Measurements from ENCODE around the gene ST6GAL2.

The ST6GAL2 gene

DNA sequence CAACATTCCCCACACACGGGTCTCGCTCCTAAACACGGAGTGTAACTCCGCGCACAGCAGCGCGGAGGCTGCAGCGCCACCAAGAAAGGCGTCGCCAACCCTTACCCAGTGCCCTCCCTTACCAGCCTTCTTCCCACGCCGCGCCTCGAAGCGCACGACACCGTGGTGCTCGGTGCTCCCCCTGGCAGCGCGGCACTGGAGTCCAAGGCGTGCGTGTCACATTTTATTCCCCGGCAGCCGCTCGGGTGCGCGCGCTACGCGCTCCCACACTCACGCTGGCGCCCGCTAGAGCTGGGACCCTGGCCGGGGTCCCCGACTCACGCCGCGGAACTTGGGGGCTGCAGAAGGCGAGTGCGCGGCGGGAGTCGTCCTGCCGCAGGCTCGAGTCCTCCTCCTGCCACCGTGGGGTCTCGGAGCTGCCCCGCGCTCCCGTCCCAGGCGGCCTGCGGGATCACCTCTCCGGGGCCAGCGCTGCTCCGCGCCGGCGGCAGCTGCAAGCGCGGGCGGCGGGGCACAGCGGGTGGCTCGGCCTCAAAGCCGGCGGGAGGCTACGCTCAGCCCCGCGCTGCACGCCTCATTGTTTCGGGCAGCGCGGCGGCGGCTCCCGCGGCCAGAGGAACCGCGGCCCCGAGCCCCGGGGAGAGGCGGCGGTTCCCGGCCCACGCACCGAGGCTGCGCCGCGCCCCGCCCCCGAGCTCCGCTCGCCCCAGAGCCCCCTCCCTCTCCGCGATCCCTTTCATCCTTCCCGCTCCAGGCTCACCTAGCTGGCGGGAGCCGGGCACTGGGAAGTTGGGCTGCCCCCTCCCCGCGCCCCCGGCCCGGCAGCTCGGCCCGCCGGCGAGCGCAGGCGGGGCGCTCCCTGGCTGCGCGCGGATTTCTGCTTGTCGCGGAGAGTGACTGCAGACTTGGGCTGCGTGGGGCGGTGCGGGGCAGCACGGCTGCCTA, at the start of gene ST6GAL2:
Gene ST6GAL2, minus strand, starts transcription at position 197 of the 945 bp plus-strand sequence. CDS start 42,190 bp downstream, outside the sequence.
- DNase-seq (ENCODE audit: low read depth), result no peak

GRCh38 chr2:106932644-106933043, 46.7 kb upstream of the ST6GAL2 start:
- DNase-seq (ENCODE audit: low read depth), result no peak

DNA sequence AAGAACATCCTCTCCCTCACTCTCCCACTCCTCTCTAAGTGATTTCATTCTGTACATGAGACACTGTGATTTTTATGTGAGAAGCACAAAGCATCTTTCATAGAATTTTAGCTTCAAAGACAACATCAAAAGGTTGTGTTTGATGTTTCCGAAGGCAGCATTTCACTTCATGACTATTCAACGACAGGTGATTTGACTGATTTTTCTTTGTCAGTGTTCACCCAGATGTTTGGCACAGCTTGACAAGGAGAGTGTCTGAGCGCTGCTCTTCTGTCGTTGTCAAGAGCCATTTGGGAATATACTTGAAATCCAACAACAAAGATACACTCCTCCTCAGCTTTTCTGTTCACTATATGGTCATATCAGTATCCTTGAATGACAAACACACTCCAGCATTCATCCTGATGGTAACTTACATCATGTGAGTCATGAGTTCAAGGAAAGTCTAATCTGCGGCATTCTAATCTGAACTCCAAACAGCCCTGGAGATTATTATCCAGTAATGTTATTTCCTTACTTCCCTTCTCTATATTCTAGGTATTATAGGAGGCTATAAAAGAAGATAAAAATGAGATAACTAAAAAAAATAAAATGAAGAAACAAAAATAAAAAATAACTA, 45.9 kb upstream of the ST6GAL2 start:
- no peak for DNase-seq (ENCODE audit: low read depth)

DNA sequence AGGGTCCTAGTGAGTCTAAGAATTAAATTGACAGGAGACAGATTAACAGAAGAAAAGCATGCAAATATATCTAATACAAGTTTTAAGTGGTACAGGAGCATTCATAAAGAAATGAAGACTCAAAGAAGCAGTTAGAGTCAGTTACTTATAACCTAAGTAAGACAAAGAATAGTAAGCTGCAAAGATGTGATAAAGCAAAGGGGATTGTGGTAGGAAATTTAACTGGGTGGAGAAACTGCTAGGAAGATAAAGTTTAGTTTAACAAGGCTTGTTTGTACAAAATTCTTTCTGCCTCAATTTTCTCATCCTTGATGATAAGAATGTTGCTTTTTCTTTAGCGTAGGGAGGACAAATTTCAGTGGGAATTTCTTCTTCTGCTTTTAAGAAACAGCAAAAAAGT, 35.5 kb upstream of the ST6GAL2 start:
- DNase-seq (ENCODE audit: low read depth), result no peak

DNA sequence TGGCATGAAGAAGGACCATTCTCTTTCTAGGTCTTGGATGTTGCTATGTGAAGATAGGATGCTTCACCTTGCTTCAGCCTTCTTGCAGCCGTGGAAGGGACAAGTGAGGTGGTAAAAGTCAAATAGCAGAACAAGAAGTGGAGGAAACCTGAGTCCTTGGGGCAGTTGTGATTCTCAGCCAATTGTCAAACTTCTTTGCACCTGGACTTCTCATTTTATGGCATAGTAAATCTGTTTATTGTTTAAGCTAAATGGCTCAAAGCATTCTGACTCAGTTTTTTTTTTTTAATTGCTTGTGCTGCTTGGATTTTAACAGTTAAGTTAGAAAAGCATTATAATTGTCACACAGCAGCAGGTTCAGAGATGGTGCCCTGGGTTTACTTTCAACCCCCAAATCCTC, 33.0 kb upstream of the ST6GAL2 start:
- DNase-seq (ENCODE audit: low read depth), result no peak

DNA sequence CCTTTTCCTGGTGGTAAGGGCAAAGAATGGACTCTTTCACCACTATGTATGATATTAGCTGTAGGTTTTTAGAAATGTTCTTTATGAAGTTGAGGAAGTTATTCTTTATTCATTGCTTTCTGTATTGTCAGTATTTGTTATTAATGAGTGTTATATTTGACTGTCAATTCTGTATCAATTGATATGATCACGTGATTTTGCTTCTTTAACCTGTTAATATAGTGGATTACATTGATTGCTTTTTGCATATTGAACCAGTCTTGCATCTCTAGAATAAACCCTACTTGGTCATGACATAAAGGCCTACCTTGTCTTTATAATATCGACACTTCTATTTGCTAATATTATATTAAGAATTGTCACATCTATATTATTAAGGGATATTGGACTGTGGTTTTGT, 18.3 kb upstream of the ST6GAL2 start:
- no peak for DNase-seq (ENCODE audit: low read depth)

- no peak for DNase-seq (ENCODE audit: low read depth)
Measured at GRCh38 chr2:106899786-106900530, 14.0 kb upstream of the ST6GAL2 start.

DNA sequence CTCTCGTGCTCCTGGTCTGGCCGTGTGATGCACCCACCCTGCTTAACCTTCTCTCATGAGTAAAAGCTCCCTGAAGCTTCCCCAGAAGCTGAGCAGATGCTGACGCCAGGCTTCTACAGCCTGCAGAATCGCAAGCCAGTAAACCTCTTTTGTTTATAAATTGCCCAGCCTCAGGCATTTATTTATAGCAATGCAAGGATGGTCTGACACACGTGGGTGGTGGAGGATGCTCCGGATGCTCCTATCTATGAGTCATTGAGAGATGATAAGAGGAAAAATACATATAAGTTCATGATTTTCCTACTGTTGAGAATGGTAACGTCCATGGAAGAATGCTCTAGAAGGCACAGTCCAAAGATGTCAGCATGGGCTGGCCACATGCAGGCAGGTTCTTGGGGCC, 8.6 kb upstream of the ST6GAL2 start:
- no peak for DNase-seq (ENCODE audit: low read depth)

DNA sequence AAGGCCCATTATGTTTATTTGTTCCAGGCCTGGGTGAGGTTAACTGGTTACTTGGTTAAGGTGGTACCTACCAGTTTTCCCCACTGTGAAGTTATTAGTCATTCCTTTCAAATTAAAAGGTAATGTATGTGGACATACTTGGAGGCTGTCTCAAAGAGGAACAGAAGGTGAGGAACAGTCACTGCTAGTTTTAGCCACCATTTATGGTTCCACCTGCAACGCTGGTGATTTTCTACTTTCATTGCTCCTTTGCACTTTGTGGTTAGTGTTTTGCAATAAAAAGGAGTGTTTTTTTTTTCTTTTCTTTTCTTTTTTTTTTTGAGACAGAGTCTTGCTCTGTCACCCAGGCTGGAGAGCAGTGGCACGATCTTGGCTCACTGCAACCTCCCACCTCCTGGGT, 6.1 kb upstream of the ST6GAL2 start:
- DNase-seq (ENCODE audit: low read depth), result no peak

- no peak for DNase-seq (ENCODE audit: low read depth)
Measured at GRCh38 chr2:106890606-106891005, 4.6 kb upstream of the ST6GAL2 start.

GRCh38 chr2:106886916-106887758, 1.2 kb upstream of the ST6GAL2 start:
- no peak for DNase-seq (ENCODE audit: low read depth)

GRCh38 chr2:106885329-106885728, 638 bp downstream of the ST6GAL2 start:
- no peak for DNase-seq (ENCODE audit: low read depth)

- DNase-seq (ENCODE audit: low read depth), result no peak
Measured at GRCh38 chr2:106882673-106883072, 3.3 kb downstream of the ST6GAL2 start.

GRCh38 chr2:106878206-106878605, 7.8 kb downstream of the ST6GAL2 start:
- DNase-seq (ENCODE audit: low read depth), result no peak

DNA sequence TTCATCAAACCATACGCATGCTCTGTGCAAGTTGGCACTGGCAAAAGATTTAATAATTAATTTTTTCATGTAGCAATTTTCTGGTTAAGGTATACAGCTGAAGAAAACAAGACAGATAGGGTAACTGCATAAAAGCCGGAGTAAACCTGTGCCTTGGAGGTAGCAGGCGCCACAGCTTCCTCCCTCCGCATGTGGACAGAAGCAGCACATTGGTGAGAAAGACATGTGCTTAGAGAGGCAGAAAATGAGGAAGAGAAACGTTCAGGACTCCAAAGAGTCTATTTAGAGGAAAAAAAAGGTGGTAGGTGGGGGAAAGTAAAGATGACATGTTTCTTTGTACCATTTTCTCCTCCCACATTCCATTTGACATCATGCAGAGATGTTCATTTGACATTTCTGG, 9.3 kb downstream of the ST6GAL2 start:
- no peak for DNase-seq (ENCODE audit: low read depth)

DNA sequence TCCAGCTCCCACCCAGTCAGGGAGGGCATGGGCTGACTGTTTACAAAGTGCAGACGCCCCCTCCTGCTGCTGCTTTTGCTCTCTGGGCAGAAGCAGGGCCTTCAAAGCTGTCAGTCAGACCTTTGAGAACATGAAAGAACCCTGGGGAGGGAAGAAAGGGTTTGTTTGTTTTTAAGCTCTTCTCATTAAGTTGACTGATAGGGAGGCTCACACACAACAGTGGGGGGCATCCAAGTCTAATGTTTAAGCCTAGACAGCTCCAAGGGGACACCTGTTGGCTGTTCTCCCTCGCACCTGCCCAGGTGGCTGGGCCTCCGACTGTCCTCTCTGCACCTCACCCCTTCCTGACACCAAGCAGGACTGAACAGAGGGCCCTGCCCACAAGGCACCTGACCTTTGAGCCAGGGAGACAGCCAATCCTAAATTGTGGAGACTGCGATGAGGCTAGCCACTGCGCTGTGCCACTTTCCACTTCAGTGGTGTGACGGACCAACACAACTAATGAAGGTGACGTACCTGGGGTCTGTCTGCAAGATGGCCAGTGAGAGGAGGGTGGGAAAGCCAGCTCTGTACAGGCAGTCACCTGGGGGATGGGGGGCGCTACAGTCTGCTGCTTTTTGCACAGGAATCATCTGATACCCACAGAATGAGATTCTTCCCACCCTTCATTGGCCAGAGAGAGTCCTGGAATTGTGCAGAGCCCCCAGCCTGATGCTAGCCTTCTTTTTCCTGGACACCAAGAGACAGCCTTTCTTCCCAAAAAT, 16.3 kb downstream of the ST6GAL2 start:
- DNase-seq (ENCODE audit: low read depth), result no peak

DNA sequence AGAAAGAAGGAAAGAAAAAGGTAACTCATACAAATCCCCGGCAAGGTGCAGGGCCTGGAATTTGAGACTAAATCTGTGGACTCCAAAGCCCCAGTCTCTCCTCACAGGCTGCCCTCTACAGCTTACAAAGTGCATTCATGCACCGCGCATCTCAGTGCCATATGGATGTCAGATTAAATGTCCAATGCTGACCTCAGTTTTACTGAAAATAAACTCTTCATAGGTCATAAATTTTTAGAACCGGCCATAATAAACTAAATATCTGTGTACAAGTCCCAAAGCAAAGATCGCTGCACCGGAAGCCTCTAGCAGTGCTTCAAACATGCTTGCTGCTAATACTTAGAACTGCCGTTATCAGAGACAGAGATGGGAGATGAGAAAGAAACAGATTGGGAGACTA, 17.7 kb downstream of the ST6GAL2 start:
- DNase-seq (ENCODE audit: low read depth), result no peak

DNA sequence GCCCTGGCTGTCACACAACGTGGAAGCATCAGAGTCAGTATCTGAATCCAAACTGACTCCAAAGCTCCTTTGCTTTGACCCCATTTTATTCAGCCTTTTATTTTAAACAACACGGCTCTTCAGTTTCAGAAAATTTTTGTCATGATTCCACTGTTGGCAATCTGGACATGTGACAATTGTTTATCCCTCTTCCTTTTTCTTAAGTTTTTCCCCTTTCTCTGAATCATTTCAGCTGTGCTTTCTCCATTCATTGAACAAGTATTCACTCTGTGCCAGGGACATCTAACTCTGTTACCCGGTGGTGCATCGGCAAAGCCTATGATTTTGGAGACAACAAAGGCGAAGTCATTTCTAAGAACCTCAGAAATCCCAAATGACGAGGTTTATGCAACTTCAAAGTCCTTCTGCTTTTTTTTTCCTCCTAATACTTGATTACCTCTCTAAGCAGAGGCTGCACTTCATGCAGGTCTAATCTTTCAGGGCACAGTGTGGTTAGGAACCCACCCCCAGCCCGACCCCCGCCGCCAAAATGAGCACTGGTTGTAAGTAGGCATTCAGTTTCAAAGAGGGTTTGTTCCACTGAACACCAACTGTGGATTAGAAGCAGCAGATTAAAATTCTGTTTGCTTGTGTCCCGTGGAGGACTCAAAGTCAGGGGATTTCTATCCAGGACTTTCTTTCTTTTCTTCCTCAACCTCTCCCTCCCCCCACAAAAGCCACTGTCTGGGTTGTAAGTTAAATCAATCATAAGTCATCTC, 18.6 kb downstream of the ST6GAL2 start:
- DNase-seq (ENCODE audit: low read depth), result no peak

DNA sequence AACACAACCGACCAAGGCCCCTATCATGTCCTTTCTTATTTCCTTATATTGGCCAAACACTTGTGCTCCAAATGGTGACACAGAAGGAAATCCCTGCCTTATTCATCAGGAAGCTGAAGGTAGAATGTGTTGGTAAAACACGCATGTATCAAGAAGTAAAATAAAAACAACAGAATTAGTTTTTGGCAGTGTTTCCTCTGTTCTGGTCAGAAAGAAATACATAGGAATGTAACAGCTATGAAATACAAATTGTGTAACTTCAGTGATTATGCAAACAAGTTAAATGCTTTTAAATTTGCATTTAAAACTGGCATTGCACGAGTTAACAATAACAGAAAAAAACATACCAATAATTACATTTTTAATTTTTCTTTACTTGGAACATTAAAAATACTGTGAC, 19.3 kb downstream of the ST6GAL2 start:
- DNase-seq (ENCODE audit: low read depth), result no peak

DNA sequence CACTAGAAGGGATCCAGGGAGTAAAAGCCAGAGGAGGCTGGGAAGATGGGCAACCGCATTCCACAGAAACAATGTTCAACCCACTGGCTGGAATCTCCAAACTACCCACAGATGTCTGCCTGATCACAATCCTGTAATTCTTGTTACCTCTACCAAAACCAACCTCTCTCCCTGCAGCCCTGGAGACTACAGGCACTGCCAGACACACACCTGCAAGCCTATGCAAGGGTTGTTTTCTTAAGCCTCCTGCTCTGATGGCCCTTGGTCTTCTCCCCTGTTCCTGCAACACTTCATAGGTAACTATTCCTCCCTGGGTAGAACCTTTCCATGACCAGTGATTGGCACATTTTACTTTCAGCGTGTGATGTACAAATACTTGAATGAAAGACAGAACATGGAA, 21.9 kb downstream of the ST6GAL2 start:
- DNase-seq (ENCODE audit: low read depth), result no peak
